Measurements from ENCODE around the gene SEC62. TPM values are rescaled to one million over a fixed set of nuclear protein-coding genes. Genes with fewer than 3 reads are reported as not detected.

Gene SEC62
- total and polyA plus RNA-seq, 2 of the 4 experiments (the other 2 are of a cell fraction) = 33.2 to 36.6 TPM

- Histone ChIP-seq H4K8ac (ENCODE audit: low read depth in 2 of 2, low read length in 2 of 2) (no peak overlapping the region), H2BK20ac (ENCODE audit: low read depth, low read length) (no peak overlapping the region), H3K9me1 (ENCODE audit: insufficient read depth, low read length) (no peaks in the 10 kb centered on the region), H4K5ac (ENCODE audit: low read depth, low read length) (no peak overlapping the region), H3K27ac (ENCODE audit: insufficient read depth, low read length) (no peak overlapping the region), H3K4me3 (ENCODE audit: insufficient read depth, low read depth, low read length) (no peak overlapping the region), H3K36me3 (ENCODE audit: control insufficient read depth, insufficient read depth, low read length) (no peaks in the 10 kb centered on the region), H3K23ac (ENCODE audit: low read depth, low read length) (no peak overlapping the region), H3K27me3 (ENCODE audit: control insufficient read depth, insufficient read depth, low read length) (peaks cover 16% of the 10 kb centered on the region), H3K14ac (replicated peaks; ENCODE audit: low read depth, low read length) (no peak overlapping the region), H3K56ac (ENCODE audit: extremely low read depth, insufficient read depth, low read length) (no peak overlapping the region), H2AK9ac (replicated peaks; ENCODE audit: low read depth, low read length, poor library complexity) (no peak overlapping the region), H3K9ac (ENCODE audit: low read depth, low read length) (no peak overlapping the region), H2BK5ac (ENCODE audit: low read depth, low read length, poor library complexity, severe bottlenecking) (no peak overlapping the region), H3K4ac (ENCODE audit: low read depth, low read length) (no peak overlapping the region), H4K20me1 (ENCODE audit: insufficient read depth, low read length) (no peaks in the 10 kb centered on the region), H3K18ac (ENCODE audit: low read depth, low read length) (no peak overlapping the region), H3K79me1 (ENCODE audit: low read depth in 1 of 2, low read length in 2 of 2) (no peaks in the 10 kb centered on the region), H2AFZ (replicated peaks; ENCODE audit: low read length, poor library complexity) (no peak overlapping the region), H3K4me2 (ENCODE audit: low read depth, low read length) (no peak overlapping the region), H4K91ac (ENCODE audit: insufficient read depth, low read depth, low read length) (no peak overlapping the region), H2BK15ac (ENCODE audit: low read depth, low read length) (no peak overlapping the region), H2AK5ac (ENCODE audit: low read depth, low read length) (no peak overlapping the region), H3K4me1 (ENCODE audit: control insufficient read depth, insufficient read depth, low read length) (no peaks in the 10 kb centered on the region), H3K9me3 (ENCODE audit: control insufficient read depth, insufficient read depth, low read length) (no peaks in the 10 kb centered on the region), H2BK120ac (ENCODE audit: low read depth, low read length) (no peak overlapping the region)
- no peak for TF ChIP-seq RAD21 (IDR thresholded peaks at IDR 0.05; ENCODE audit: low read length)
- TF ChIP-seq CHD1 (IDR thresholded peaks at IDR 0.05; ENCODE audit: low read depth, low read length) = no peak
- no peak for TF ChIP-seq SMC3 (IDR thresholded peaks at IDR 0.05; ENCODE audit: low read depth, low read length)
- no peak for TF ChIP-seq NFE2L2 (IDR thresholded peaks at IDR 0.05; ENCODE audit: low read depth, low read length)
- dilution Hi-C loops (cut with HindIII; ENCODE audit: low sequenced_read_pairs, unreplicated experiment) = no loop called here
- intact Hi-C loops (cut with micrococcal nuclease) = no loop called here
- POLR2A ChIA-PET (ENCODE audit: unreplicated experiment) = no interaction called here
- ATAC-seq (ENCODE audit: low read depth) (no peak), DNase-seq (no peak)
- WGBS, 2 experiments (ENCODE audit: extremely low coverage in 2 of 2, insufficient read length in 1 of 2) = no CpG with 5 or more reads among the region's 6 CpGs
- BruUV-seq (replicated peaks) = no TSS peak
- CTCF ChIA-PET = no interaction called here
- in situ Hi-C loops (cut with MboI; ENCODE audit: low sequenced_read_pairs) = no loop called here
Observed at GRCh38 chr3:169940470-169941181, 26.0 kb upstream of the SEC62 start.
